ENCODE measurements around the gene CTSV.
"Not testable (repeated sequence)": the region's sequence is repeated elsewhere in the genome, so short reads cannot be mapped to it uniquely, and the experiment has no call there.

CTSV gene

DNA sequence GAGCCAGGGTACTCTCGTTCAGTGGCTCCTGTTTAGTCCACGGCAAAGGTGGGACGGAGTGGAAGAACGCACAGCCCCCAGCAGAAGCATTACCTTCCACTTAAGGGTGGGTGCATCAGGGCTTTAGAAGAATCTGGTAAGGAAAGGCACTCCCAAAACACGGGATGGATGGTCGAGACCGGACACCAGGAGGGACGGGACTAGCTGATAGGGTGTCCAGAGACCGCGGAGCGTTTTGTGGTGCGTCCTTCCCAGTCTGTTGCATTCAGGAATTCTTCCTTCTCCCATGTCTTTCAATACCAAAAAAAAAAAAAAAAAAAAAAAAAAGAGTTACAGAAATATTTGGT lies 545 bp upstream of the CTSV start:
- DNase-seq, result no peak

DNA sequence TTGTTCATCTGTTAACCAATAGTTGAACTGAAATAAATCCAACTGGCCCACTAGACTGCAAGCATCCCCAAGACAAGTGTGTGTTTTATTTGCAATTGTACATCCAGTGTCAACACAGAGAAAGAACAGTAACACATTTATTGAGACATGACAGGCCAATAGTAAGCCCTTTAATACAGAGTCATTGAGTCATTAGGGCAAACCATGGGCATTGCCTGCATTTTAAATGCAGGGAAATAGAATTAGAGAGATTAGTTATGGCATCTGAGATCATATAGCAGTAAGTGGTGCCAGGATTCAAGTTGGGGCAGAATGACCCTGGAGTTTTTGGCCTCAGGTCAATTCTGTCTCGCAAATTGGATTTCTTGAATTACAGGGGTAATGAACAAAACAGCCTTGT lies 15.4 kb downstream of the CTSV start:
- not testable (repeated sequence) for DNase-seq

DNA sequence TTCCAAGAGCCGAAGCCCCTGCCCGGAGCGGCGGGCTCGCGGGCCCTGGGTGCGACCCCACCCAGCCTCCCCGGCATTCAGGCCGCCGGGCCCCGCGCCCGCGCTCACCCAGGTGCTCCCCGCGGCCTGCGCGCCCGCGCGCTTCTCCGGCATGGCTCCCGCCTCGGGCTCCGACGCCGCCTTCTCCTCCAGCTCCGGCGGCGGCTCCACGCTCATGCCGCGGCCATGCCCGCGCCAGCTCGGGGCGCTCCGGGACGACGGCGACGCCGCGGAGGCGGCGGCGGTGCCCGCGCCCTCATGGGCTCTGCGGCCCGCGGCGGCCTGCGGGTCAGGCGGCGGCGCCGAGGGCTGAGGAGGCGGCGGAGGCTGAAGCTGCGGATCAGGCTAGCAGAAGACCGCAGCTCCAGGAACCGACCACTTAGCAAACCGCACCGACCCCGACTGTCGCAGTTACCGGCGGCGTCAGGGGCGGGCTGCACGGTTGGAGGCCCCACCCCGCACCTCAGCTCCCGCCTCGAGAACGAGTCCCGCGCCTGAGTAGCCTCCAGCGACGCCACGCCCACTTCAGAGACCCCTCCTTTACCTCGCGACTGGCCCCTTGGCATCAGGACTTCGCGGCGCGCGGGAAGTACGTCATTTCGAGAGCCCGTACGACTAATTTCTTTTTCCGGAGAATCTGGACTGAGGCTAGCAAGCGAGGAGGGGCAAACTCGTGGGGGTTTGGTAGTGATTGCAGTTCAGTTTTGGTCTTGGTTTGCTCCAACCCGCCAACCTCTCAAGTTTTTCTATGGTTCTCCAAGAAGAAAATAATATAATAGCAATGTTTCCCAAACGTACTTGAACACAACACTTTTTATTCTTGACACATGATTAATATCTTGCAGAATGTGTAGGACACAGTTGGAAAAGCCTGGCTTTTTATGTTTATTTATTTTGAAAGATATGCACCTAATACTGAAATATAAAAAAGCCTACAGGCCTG lies 25.5 kb downstream of the CTSV start:
- peak; percentile 65 for DNase-seq

DNA sequence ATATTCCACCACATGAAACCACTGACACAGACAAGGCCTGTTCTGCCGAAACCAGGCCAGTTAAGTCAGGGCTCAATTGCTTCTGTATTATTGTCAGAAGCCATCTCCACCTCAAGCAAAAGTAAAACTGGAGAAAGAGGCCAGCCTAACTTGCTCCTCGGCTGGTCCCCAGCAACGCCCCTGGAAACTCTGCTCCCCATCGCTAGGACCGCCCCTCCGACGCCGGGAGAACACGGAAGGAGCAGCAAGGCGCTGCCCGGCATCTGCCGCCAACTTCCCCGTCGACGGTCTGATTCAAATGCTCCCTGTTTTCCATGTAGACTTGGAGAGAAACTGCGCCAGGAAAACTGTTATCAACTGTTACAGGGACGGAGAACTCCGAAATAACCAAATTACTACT lies 26.3 kb downstream of the CTSV start:
- DNase-seq, result not testable (repeated sequence)

DNA sequence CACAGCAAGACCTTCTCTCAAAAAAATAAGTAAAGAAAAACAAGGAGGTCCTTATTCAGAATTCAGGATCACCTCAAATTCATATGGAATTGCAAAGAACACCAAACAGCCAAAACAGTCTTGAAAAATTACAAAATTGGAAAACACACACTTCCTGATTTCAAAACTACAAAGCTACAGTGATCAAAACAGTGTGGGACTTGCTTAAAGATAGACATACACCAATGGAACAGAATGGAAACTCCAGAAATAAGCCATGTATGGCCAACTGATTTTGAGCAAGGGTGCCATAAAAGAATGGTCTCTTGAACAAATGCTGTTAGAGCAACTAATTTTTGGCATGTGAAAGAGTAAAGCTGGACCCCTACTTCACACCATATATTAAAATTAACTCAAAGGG lies 36.7 kb downstream of the CTSV start:
- DNase-seq, result not testable (repeated sequence)

DNA sequence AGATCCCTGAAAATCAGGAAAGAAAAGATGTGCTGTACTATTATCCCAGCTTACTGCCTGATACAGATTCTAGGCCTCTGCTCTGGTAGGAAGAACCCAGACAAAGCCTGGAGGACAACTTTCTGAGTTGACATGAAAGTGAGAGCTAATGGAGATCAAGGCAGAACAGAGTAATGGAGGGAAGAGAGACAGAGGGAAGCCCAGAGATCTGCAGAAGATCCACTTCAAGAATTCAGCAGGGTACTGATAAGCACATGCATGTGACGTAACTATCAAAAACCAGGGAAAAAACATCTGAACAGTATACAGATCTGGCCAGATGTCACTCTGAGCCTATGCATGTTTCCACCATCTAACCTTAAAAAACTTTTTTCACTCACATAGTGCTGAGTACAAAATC lies 37.6 kb downstream of the CTSV start:
- not testable (repeated sequence) for DNase-seq

DNA sequence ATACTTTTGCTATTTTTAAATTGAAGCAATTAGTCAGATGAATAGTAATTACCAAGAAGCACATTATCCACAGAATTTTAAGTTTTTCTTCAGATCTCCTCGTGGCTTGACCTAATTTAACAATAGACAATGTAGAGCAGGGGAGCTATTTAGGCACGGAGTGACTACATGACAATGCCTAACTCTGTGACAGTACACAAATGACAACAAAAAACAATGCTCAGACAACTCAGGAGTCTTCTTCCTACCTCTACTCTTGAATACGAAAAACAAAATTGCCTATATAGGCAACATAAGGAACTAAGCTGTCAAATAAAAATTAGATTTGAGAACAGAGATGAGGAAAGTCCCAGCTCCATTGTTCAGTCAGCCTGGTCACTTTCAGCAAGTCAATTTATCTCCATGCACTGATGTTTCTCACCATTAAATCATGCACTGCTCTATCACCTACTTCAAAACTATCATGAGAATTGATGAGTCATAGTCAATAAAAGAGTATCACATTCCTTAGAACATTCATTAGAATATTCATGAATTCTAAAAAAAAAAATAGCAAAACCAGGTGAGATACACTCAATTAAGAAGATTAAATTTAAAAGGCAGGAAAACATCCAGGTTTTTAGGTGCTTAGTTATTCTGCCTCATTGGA lies 38.7 kb downstream of the CTSV start:
- not testable (repeated sequence) for DNase-seq

DNA sequence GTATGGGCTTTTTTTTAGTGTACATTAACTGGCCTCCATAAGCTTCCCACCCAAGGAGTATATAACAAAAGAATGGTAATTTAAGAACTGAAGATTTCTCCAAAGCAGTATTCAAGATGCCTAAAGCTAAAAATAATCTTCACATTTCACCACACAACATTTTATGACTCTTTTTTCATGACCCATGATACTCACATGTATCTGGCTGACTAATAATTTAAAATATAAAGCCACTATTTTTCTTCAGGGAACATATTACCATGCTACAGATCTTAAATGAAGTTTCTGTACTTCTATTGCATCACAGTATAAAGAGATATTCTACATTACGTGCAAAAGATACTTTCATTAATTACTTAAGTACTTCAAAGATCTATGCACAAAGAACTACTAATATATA lies 39.2 kb downstream of the CTSV start:
- not testable (repeated sequence) for DNase-seq

DNA sequence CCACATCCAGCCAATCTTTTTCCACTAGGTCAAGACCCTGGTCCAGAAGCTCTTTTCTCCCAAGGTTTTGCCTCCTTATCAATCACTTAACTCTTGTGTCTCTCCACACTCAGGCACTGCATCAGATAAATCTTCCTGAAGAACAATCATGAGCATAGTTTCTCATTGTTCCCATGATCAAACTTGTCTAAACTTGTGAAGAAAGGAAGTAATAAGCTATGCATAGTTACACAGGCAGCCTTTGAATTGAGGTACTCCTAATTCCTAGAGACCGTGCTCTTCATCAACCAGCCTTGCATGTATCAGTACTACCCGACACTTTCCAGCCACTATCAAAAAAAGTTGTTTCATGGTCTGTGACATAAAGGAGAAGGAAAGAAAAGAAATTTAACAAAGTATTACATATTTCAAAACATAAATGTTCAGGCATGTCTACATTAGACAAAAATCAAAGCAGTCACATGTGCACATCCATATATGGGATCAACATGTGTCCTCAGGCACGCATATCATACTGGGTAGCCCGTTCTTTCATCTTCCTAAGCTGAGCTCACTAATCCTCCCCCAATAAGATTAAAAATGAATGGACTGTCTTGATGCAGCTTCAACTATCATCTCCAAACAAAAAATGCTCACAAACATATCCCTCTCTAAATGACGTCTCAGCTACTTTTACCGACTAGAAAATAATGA lies 41.8 kb downstream of the CTSV start:
- DNase-seq, result not testable (repeated sequence)

DNA sequence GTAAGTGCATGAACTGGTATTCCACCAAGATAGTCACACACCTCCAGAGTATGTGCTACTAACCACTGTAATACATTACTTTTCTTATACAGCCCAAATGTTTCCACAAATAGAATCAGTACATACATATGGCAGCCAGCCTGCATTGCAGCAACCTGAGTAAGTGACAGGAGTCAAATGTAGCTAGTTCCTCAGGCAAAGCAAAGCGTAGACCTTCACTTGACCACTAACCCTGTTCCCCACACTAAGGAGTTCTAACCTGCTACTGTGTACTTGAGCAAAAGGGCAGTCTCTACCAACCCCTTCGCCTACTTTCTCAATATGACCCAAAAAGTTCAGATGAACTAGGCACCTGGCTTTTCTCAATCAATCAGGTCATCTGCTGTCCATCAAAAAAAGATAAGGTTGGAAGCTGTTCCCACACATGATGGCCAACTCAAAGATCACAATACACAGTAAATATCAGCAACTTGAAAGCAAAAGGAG lies 44.4 kb downstream of the CTSV start:
- DNase-seq, result not testable (repeated sequence)

DNA sequence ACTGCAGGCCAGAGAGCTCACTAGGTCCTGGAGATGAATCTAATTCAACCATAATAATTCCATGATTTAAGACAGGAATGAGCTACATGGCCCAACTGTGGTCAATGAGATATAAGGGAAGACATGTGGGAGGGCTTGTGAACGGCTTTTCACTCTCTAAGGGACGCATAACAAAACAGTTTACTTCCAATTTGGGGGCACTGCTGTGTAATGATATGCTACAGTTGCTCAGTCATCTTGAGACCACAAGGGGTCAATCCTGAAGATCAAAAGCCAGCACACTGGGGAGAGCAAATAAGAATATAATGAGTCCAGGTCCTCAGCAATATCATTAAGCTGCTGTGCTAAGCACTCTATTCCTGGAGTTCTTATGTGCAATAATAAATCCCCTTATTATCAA lies 46.6 kb downstream of the CTSV start:
- DNase-seq, result not testable (repeated sequence)

DNA sequence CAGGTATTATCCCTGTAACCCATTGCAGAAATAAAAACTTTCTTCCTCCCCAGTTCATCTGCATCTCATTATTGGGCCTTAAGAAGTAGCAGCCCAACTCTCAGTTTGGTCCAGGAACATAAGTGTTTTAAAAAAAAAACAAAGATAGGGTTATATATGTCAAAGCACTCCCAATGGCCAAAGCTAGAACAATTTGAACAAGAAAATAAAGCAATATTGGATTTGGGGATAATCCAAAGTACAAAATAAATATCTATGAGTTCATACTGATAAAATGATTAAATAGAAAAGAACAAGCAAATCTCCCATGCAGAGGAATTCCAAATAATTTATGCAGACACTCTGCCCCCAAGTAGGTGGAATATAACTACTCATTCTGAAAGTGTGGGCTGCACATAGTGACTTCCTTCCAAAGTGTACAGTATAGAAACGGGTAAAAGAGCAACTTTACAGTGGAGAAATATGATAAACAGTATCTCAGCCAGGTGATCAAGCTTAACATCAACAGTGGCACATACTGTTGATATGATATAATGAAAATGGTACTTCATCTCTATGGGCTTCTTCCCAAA lies 49.1 kb downstream of the CTSV start:
- not testable (repeated sequence) for DNase-seq

DNA sequence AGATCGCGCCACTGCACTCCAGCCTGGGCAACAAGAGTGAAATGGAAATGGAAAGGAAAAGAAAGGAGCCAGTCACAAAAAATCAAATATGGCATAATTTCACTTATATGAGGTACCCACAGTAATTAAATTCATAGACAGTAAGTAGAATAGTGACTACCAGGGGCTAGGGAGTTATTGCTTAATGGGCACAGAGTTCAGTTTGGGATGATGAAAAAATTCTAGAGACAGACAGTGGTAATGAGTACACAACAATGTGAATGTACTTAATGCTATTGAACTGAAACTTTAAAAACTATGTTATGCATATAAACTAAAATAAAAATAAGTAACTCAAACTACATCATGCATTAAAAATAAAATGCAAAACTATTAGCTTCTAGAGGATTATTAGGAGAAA lies 54.1 kb downstream of the CTSV start:
- DNase-seq, result not testable (repeated sequence)

DNA sequence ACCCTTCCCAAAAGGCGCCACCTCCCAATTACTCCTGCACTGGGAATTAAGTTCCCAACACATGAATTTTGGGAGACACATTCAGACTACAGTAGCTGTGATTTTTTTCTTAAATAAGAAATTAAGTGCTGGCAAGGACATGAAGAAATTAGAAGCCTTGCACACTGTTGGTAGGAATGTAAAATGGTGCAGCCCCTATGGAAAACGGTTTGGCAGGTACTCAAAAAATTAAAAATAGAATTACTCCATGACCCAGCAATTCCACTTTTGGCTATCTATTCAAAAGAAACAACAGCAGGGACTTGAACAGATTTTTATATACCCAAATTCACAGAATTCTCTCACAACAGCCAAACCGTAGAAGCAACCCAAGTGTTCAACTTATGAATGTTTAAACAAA lies 54.8 kb downstream of the CTSV start:
- DNase-seq, result not testable (repeated sequence)

DNA sequence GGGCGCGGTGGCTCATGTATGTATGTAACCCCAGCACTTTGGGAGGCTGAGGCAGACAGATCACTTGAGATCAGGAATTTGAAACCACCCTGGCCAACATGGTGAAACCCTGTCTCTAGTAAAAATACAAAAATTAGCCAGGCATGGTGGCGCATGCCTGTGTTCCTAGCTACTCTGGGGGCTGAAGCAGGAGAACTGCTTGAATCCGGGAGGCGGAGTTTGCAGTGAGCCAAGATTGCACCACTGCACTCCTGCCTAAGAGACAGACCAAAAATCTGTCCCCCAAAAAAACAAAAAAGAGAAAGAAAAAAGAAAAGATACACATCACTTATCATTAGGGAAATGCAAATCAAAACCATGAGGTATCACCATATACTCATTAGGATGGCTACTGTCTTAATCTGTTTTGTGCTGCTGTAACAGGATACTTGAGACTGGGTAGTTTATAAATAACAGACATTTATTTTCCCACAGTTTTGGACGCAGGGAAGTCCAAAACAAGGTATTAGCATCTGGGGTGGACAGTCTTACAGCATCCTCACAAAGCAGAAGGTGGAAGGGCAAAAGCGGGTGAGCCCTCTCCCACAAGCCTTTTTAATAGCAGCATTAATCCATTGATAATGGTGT lies 55.3 kb downstream of the CTSV start:
- not testable (repeated sequence) for DNase-seq
